SW480 (cell line): ENCODE results near the gene STARD13.

Source experiments
- DNase-seq: peaks from one replicate; pipeline ENCODE4 v3.0.0-alpha.2; 2016; ENCODE audit warnings: low spot score

Gene STARD13

DNA sequence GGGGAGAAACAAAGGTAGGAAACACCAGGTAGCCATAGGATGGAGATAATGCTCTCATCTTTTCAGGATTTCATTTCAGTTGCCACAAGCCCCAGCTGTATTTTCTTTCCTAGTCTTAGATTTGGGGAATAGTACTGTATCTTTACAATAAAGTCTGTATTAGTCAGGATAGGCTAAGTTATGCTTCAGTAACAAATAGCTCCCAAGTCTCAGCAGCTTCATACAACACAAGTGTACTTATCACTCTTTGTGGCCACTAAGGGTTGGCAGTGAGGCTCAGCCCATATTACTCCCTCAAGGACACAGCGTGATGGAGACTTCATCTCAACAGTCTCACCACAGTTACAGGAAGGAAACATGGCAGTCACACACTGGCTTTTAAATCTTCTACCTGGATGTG lies 61.4 kb downstream of the STARD13 start:
- DNase-seq: no peak

DNA sequence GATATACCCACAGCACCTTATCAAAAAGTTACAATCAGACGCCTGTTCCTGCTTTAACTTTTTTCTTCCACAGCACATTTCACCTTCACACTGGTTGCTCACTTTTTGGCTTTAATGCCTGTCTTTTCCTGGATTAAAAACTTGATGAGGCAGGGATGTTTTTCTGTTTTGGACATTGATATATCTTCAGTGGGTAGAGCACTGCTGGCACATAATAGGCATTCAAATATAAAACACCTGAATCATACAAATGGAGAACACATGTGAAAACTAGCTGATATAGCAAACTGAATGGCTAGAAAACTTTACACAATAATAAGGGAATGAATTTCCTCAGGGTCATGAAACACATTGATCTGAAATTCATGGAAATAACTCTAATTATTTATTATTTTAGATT lies 65.6 kb downstream of the STARD13 start:
- DNase-seq: no peak

DNA sequence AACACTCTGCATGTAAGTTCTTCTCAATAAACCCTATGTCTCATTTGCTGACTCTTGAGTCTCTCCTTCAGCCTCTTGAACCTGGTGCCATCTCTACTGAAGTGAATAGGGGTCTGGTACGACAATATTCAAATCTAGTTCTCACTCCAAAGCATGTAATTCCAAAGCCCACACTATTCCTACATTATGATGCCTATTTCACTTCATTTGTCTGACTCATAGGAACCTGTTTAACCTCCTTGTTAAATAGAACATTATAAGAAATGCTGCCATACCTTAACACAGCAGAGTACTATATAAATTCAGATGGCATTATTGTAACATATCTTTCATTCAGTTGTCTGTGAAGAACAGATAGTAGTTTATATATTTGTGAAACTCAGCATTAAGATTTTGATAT lies 67.1 kb downstream of the STARD13 start:
- DNase-seq: peak; percentile 13

DNA sequence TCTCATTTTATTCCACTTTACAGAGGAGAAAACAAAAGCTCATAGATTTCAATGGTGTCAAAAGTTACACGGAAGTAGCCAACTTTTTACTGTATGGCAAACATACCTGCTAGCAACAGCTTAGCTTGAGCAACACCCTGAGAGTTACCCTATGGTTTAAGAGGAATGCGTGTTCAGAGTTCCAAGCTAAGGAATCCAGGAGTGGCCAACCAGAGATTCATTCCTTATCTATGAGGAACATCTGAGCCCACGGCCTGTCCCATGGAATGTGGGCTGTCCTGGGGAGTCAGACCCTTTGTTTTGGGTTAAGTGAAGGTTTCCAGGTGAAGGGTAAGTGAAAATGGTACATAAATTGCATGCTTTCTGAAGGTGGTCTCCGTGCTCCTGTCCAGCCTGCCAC lies 67.5 kb downstream of the STARD13 start:
- DNase-seq: peak; percentile 81

DNA sequence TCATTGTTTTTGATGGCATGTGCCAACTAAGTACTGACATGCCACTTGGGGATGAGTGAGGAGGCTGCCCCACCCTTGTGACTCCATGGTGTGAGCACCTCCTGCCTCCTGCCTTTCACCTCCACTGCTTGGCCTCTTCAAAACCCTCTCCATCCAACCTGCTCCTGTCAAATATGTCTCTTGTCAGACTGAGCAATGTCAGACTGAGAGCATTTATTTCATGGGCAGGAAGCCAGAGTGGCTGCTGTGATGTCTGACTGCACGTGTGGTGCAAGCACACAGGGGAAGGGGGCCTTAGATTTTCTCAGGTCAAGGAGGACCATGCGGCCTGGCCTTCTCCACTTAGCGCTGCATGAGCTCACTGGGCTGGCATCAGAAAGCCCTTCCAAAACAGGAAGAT lies 68.3 kb downstream of the STARD13 start:
- no peak for DNase-seq

DNA sequence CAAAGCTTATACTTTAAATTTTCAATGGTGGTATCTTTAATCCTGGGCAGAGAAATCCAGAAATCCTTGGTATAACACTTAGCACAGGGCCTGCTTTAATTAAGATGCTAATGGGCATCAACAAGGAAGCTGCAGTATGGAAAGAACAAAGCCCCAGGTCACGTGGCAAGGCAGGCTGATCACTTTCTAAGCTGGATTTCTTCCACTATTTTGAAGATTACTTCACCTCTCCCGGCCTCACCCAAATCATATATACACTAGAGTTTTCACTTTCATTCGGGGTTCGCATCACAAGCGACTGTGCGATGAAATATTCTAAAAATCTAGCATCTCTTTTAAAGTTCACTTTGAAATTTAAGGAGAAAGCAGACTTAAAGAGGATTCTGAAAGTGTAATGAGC lies 71.8 kb downstream of the STARD13 start:
- DNase-seq: no peak

DNA sequence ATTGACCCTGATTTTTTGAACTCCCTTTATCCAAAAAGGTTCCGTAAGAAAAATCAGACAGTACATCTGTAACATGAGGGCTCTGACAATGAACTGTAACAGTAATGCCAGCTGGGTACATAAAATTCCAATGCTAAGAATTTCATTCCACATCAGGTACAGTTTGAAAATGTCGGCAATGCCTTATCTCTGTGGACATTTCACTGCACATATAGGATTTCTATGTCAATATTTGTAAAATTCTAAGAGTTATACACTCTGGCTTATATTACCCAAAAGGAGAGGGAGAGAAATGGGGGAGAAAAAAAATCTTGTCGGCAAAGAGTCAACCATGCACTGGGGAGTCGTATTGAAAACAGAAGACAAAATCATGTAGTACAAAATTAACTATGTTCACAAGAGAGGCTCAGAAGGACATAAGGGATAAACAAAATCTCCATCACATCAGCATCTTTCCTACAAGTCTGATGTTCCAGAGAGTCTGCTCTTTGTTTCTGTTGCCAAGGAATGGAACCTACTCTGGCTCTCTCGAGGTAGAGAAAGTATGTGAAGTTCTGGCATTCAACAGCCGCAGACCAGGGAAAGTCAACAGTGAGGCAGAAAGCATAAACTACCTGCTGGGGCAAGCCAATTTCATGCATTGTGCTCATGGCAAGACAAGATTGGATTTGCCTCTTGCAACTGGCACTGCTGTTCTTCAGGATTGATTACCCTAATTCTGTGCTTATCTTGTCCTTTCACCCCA lies 72.4 kb downstream of the STARD13 start:
- DNase-seq: no peak

DNA sequence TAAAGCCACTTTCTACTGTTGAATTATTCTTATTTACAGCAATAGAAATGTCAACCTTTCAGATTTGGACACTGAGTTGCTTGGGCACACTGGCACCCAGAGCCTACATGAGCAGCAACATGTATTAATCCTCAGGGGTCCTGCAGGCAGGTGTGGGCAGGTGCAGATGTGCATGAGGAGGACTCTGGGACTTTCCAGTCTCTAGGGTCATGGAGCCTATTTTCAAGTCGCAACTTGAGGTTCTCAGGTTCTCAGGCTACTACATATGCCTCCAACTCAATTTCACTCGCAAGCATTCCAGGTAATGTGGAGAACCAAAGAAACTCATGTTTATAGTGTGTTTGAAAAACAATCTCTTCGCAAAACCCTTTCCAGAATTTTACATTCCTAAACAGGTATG lies 73.2 kb downstream of the STARD13 start:
- DNase-seq: no peak

DNA sequence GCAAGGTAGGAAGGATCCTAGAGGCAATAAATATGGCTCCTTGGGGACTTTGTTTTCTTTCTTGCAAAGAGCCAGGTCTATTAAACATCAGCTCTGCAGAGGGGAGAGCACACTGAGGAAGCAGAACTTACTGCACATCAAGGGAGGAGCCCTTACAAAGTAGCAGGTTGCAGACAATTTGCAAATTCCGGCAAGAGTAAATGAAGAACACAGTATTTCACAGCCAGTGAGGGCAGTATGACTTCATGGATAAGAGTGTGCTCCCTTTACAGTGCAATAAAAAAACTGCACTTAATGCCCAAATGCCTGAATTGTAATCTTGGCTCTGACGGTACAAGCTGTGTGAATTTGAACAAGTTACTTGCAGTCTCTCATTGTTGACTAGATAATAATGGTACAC lies 75.5 kb downstream of the STARD13 start:
- DNase-seq: no peak

DNA sequence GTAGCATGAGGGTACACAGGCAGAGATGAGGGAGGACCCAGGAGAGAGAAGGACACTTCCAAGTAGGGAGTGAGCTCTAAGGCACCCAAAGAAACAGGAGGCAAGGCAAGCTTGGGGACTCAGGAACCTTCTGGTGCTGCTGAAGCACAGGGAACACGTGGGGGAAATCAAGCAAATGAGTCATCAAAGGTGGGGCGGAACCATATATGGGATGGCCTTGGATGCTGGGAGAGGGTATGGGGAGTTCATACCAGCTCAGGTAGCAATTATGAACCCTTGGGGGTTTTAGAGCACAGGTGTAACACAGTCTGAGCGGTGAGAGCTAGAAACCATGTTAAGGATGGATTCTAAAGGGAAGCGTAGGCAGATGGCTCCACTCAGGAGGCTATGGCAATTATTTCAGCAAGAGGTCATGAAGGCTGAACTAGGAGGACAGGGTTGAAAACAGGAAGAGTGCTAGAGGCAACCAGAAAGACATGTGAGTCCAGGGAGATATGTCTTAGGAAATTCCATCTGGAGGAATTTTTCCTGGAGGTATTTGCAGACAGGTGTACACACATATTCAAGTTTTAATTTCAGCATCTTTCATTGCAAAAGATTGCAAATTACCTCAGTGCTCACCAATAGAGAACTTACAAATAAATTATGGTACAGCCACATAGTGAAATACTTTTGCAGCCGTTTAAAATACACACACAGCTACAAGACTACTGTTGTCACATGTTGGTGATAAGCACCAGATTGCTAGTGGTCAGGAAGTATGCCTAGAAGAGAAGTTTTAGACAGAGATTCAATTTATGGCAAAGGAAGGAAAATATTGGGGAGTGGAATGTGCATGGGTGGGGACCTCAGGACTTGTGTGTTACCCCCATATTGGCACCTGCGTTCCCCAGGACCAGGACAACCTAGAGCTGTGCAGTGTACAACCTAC lies 77.0 kb downstream of the STARD13 start:
- peak; percentile 57 for DNase-seq

DNA sequence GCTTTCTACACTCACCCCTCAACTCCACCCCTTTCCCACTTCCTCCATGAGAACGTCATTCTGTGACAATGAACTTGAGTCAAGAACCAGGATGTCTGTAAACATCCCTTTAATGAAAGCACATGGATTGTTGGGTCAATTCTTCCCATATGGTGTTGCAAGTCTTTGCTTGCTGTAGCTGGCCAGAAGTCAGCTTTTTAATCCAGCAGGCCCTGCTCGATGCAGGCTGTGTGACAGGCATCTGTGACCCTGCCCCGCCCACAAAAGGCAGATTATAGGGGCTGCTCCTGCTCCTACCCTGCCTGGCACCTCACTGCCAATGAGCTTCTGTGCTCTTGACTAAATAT lies 78.0 kb downstream of the STARD13 start:
- no peak for DNase-seq

DNA sequence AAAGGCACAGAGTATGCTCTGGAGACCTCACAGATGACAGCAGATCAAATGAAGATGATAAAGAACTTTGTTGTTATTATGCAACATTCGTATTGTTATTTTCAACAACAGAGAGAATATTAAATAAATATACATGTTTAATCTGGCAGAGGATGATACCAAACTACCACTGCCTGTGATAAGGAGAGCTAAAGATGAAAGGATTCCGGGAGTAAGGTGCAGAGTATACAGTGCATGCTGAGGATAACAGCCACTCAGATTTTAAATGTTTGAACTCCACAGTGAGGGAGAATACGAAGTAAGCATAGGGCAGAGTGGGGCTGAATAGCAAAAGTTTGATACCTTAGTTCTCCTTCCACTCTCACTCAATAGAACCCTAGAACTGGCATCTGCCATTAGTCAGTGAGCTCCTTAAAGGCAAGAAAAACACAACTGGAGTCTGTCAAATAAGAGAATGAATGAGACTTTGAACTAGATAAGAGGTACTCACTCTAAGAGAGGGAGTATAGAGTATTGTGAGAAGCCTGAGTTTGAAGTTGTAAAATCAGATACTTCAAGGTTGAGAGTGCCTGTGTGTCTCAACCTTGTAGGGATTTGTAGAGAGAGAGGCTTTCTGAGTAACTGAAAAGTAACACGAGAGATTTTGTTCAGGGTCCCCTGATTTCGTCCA lies 78.5 kb downstream of the STARD13 start:
- DNase-seq: no peak

DNA sequence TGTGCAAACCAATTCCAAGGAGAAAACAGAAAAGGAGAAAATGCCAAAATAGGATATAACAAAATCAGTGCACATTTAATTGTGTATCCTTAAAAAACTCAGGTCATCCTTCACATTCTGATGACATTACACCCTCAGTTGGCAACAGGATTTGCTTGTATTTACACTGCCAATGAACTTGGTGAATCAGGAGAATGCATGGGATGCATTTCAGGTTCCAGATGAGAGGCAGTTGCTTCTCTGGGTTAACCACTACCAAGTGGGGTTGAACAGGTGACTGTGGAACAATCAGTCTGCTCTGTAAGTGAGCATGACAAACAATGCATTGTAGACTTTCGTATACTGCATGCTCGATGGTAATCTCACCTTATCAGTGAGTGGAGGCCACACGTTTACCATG lies 79.1 kb downstream of the STARD13 start:
- no peak for DNase-seq

DNA sequence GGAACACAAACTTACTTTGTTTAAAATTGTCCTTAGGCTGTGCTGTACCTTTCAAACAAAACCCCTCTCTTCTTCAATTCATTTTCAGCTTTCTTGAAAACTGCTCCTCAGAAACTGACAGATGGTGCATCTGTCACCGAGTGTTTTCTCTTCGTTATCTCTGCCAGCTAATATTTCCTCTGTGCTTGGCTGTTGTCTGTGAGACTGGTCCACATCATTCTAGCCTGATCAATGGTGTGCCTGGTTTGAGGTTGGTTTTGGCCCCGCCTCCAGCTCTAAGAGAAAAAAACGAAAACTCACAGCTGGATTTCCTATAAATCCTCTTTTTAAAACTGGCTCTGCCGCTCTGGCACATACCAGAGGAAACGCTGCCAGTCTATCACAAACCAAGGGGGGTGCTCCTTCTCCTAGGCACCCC lies 79.7 kb downstream of the STARD13 start:
- DNase-seq: no peak

DNA sequence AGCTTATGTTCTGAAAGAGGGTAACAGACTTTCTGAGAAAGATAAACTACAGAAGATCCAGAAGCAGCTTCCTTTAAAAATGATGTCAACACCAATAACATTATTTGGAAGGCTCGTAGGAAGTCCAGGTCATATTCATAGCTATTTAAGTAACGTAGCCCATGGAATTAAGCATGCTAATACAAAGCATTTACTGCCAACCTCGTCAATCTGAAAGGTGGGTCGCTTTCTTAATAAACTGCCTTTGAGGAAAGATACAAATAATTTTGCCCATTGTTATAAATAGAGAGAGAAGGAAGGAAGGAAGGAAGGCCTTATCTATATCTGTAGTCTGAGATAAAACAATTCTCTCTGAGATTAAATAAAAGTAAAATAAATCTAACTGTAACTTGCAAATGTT lies 80.3 kb downstream of the STARD13 start:
- no peak for DNase-seq

DNA sequence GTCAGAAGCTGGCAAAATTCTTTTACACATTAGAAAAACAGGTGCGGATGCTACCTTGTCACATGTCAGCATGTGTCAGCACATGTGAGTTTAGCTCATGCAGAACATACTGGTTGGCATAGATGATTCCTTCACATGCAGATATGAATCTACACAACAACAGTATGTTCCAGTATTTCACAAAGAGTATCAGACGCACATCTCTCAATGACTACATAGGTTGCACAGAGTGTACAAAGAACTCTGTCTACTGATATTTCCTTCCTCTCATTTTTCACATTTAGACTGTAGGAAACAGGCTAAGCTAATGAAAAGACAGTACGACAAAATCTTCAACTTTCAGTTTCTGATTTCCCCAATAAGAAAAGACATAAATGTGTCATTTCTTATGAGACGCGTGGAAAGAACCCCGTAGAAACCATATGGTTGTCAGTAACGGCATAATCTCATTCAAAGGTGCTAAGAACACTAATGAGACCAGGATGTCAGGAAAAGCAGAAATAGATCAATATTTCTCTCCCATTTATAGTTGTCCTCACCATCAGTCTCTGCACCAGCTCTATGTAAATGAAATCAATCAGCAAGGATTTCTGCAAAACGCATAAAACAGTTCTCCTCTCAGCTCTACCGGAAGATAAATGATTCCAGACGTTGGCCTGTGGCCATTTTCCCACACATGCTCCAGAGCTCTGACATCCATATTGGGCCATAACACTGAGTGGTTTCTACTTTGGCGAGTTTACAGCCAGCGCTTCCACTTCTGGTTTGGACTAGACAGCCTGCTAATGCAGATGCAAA lies 81.2 kb downstream of the STARD13 start:
- no peak for DNase-seq

DNA sequence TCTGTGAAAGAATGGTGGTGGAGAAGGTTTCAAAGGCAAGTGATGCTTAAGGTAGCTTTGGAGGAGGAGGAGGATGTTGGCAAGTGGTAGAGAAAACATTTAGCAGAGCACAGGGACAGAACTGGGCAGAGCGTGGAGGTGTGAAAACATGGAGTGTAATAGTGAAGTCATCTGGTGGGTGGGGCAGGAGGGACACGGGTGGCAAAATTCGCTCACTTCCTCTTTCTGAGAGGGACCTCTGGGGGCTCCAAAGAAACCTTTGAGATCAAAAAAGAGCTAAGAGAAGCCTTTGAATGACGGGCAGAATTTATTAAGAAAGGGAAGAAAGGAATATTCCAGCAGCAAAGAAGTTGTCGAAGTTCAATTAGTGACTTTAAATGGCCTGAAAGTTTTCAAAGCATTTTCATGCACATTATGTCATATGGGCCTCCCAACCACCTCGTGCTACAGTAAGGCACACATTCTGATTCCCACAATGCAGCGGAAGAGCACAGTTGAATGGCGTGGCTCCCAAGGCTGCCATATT lies 82.8 kb downstream of the STARD13 start:
- DNase-seq: no peak

DNA sequence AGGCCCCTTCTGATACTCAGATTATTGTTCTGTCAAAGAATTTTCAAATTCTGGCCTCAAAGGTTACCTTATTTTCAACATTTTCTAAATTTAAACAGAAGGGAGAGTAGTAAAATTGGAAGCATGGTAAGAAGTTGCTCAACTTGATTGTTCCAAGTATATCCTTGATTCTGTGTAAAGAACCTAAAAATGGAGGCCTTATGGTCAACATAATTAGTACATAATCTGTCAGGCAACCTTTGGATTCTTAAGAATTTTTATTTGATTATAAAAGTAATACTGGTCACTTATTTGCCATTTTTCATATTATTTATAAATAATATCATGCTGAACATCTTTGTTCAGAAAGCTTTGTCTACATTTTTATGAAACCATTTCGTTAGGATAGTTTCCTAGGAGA lies 83.9 kb downstream of the STARD13 start:
- no peak for DNase-seq

DNA sequence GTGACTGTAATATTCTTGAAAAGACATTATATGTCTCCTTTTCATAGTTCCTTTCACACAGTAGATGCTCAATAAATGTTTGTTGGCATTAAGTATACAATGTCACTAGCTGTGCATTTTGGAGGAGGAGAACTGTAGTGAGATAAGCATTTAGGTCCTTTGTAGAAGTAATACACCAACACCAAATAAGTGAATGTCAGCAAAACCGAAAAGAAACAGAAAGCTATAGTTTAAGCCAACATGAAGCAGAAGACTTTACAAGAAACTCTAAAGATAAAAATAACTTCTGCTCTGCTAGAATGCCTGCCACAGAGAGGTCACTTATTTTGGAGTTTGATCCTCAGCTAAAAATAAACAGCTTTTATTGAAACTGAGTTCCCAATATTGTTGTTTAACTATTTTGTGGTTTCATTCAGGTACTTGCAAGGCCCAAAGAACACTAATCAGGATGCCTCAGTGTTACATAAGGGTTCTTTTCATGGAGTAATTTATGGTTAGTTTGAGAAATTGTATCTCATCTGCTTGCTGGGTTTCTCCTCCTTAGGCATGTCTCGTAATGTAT lies 86.2 kb downstream of the STARD13 start:
- no peak for DNase-seq

DNA sequence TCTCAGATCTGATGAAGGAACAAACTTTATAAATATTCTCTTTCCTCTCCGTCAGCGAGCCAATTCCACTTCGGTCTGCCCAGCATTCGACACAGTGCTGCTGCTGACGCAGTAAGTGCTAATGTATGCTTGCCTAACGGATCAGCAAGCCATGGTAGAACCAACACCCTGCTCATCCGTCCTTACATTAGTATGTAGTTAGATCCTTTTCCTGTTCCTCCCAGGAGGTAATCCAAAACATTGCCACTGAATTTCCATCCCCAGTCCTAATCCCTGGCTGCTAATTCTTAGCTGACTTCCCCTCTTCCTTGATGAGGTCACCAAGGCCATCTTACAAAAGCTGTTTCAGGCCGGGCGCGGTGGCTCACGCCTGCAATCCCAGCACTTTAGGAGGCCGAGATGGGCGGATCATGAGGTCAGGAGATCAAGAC lies 88.0 kb downstream of the STARD13 start:
- DNase-seq: no peak

DNA sequence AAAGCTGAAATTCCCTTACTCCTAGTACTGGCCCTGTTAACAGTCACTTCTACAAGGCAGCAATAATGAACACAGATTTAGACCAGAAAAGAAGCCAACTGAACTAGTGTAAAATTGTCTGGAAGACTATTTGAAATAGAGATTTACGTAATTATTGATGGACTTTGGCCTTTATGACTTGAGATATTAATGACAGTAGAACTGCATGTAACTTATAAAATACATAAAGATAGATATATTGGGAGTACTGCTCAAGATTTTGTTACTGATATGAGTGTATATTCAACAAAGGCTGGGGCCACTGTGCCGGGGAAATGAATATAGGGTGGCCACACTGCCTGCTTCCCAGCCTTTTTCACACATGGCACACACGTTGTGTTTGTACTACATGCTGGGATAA lies 88.8 kb downstream of the STARD13 start:
- no peak for DNase-seq
